Upper lobe of right lung (tissue), 1 donor: ENCODE measurements around the gene GRAMD2A. TPM values are rescaled to one million over a fixed set of nuclear protein-coding genes. Genes with fewer than 3 reads are reported as not detected.

Experiments
- ATAC-seq: fragments of 200-7000 bp; cut with Tn5 transposase; one replicate; pipeline ENCODE4 v1.9.1; 2020; ENCODE audit warnings: mild to moderate bottlenecking, moderate library complexity
- DNase-seq: peaks from one replicate; pipeline ENCODE4 v3.0.0-alpha.2; 2020
- H3K27ac ChIP-seq: fragments of 200-600 bp; one replicate; pipeline ENCODE4 v1.8.0; 2022
- H3K27me3 ChIP-seq: fragments of 200-600 bp; one replicate; pipeline ENCODE4 v1.8.0; 2022; ENCODE audit warnings: mild to moderate bottlenecking
- H3K36me3 ChIP-seq: fragments of 200-600 bp; one replicate; pipeline ENCODE4 v1.8.0; 2022
- H3K4me1 ChIP-seq: fragments of 200-600 bp; one replicate; pipeline ENCODE4 v1.8.0; 2022
- H3K4me3 ChIP-seq: fragments of 200-600 bp; one replicate; pipeline ENCODE4 v1.8.0; 2022; ENCODE audit warnings: mild to moderate bottlenecking
- H3K9me3 ChIP-seq: fragments of 200-600 bp; one replicate; pipeline ENCODE4 v1.8.0; 2022
- CTCF ChIP-seq: fragments of 200-600 bp; IDR thresholded peaks from one replicate; pipeline ENCODE4 v1.8.0; 2022; ENCODE audit warnings: antibody characterized with exemption
- intact Hi-C: fragments of 100-400 bp; cut with DNase I; formaldehyde crosslinking; loops from one replicate; pipeline ENCODE4 v1.11.0; 2022
- total RNA-seq: library from RNA; stranded (reverse); fragmentation: NEBNext Ultra II Directional; extraction: Animal tissue kit (Norgen Biotek cat#: 25700); gene quantifications from one replicate; pipeline ENCODE4 v1.2.1, GENCODE V29; 2021
- donor health status: DM: no; HTN: yes; CAD: no; lungs with severe emphysema.

The GRAMD2A gene
- total RNA-seq, 1 donor from 2014 or later, result 27.4 TPM

- Histone ChIP-seq H3K4me1 (peaks cover 10% of the 10 kb centered on the region), H3K4me3 (no peak overlapping the region), H3K36me3 (no peaks in the 10 kb centered on the region), H3K27me3 (no peaks in the 10 kb centered on the region), H3K9me3 (no peaks in the 10 kb centered on the region), H3K27ac (peak overlapping the region; percentile 30)
- ATAC-seq, result peak; percentile 6
- intact Hi-C loops, result no loop called here
- no peak for TF ChIP-seq CTCF
- no peak for DNase-seq
Observed at GRCh38 chr15:72168808-72169190, 28.8 kb downstream of the GRAMD2A start.

GRCh38 chr15:72168131-72168807 is 29.3 kb downstream of the GRAMD2A start:
- H3K4me3 ChIP-seq, result no peak overlapping the region
- no peaks in the 10 kb centered on the region for H3K9me3 ChIP-seq
- peak overlapping the region; percentile 30 for H3K27ac ChIP-seq
- TF ChIP-seq CTCF, result no peak
- H3K27me3 ChIP-seq, result no peaks in the 10 kb centered on the region
- no peaks in the 10 kb centered on the region for H3K36me3 ChIP-seq
- ATAC-seq, result peak; percentile 47
- intact Hi-C loops, result no loop called here
- DNase-seq, result peak; percentile 58
- H3K4me1 ChIP-seq, result peaks cover 10% of the 10 kb centered on the region

- no peak for DNase-seq
- no peak for ATAC-seq
- Histone ChIP-seq H3K4me1 (peaks cover 10% of the 10 kb centered on the region), H3K27ac (no peak overlapping the region), H3K9me3 (no peaks in the 10 kb centered on the region), H3K4me3 (no peak overlapping the region), H3K36me3 (no peaks in the 10 kb centered on the region), H3K27me3 (no peaks in the 10 kb centered on the region)
- intact Hi-C loops, result no loop called here
- no peak for TF ChIP-seq CTCF
Observed at GRCh38 chr15:72167445-72167844, 30.1 kb downstream of the GRAMD2A start.

- intact Hi-C loops, result no loop called here
- no peak for TF ChIP-seq CTCF
- no peak for ATAC-seq
- Histone ChIP-seq H3K4me3 (no peak overlapping the region), H3K27me3 (no peaks in the 10 kb centered on the region), H3K4me1 (peaks cover 13% of the 10 kb centered on the region), H3K36me3 (no peaks in the 10 kb centered on the region), H3K9me3 (no peaks in the 10 kb centered on the region), H3K27ac (no peak overlapping the region)
- DNase-seq, result no peak
Observed at GRCh38 chr15:72166716-72167417, 30.7 kb downstream of the GRAMD2A start.

- Histone ChIP-seq H3K36me3 (no peaks in the 10 kb centered on the region), H3K4me1 (peaks cover 19% of the 10 kb centered on the region), H3K27ac (no peak overlapping the region), H3K4me3 (no peak overlapping the region), H3K9me3 (no peaks in the 10 kb centered on the region), H3K27me3 (no peaks in the 10 kb centered on the region)
- no peak for DNase-seq
- TF ChIP-seq CTCF, result no peak
- no peak for ATAC-seq
- intact Hi-C loops, result no loop called here
Observed at GRCh38 chr15:72163719-72164118, 33.9 kb downstream of the GRAMD2A start.
